ENCODE data around the gene NGLY1. TPM values are rescaled to one million over a fixed set of nuclear protein-coding genes. Genes with fewer than 3 reads are reported as not detected.
A peak's percentile ranks its signal among the peaks of the same experiment; 100 is the strongest.

Gene NGLY1
- total and polyA plus RNA-seq, 2 of the 8 experiments (the other 6 are each of a cell fraction or from before 2014, with no cell fraction given): 3.1 to 24.8 TPM

GRCh38 chr3:25831578-25831977 lies 48.3 kb upstream of the NGLY1 start:
- Histone ChIP-seq H3K79me2 (ENCODE audit: control insufficient read depth in 1 of 2, insufficient read depth in 2 of 2, low read length in 2 of 2) (no peaks in the 10 kb centered on the region), H2BK12ac (ENCODE audit: low read depth, low read length) (no peak overlapping the region), H2AK5ac (ENCODE audit: low read depth, low read length) (no peak overlapping the region), H2AFZ (ENCODE audit: low read length) (peak overlapping the region; percentile 96; the same call in 1 of the 2 replicates), H3K4me2 (ENCODE audit: insufficient read depth in 1 of 2, low read depth in 2 of 2, low read length in 2 of 2) (no peak overlapping the region), H3K27me3 (replicated peaks in 1 of 4; ENCODE audit: control insufficient read depth in 3 of 4, extremely low read depth in 1 of 4, insufficient read depth in 3 of 4, low read length in 3 of 4) (no peaks in the 10 kb centered on the region), H3K27ac (ENCODE audit: low read depth, low read length) (no peak overlapping the region), H3K4ac (replicated peaks; ENCODE audit: insufficient read length, low read depth, low read length) (no peak overlapping the region), H3K4me3 (ENCODE audit: extremely low read depth in 1 of 4, insufficient read depth in 2 of 4, low read depth in 3 of 4, low read length in 4 of 4) (no peak overlapping the region), H3K4me1 (replicated peaks in 1 of 4; ENCODE audit: control insufficient read depth in 3 of 4, insufficient read depth in 4 of 4, low read length in 3 of 4) (peaks cover 0 to 2% (median 0%) of the 10 kb centered on the region in 4 experiments; a peak in 1 of 7 replicates), H3K14ac (ENCODE audit: insufficient read length) (no peak overlapping the region), H3K79me1 (ENCODE audit: low read depth, low read length) (no peaks in the 10 kb centered on the region), H4K5ac (ENCODE audit: insufficient read length, low read depth, low read length) (no peak overlapping the region), H2BK15ac (ENCODE audit: low read length) (no peak overlapping the region), H4K8ac (ENCODE audit: extremely low read depth, insufficient read depth, low read length) (no peak overlapping the region), H2BK20ac (ENCODE audit: low read length) (no peak overlapping the region), H2BK120ac (replicated peaks; ENCODE audit: low read depth, low read length) (no peak overlapping the region), H3K9me3 (ENCODE audit: insufficient read depth in 2 of 2, low read depth in 1 of 2, low read length in 1 of 2) (no peaks in the 10 kb centered on the region), H3K36me3 (ENCODE audit: control insufficient read depth in 2 of 4, insufficient read depth in 4 of 4, low read length in 3 of 4) (no peaks in the 10 kb centered on the region), H3K9ac (replicated peaks in 1 of 4; ENCODE audit: extremely low read depth in 1 of 4, low read depth in 3 of 4, low read length in 3 of 4) (no peak overlapping the region), H4K91ac (replicated peaks; ENCODE audit: insufficient read length, low read length) (no peak overlapping the region), H2BK5ac (ENCODE audit: low read depth, low read length) (no peak overlapping the region), H4K20me1 (replicated peaks in 1 of 2; ENCODE audit: control insufficient read depth in 1 of 2, insufficient read depth in 2 of 2, low read length in 2 of 2) (no peaks in the 10 kb centered on the region), H3K18ac (ENCODE audit: extremely low read depth, low read length) (no peak overlapping the region), H3K56ac (replicated peaks; ENCODE audit: insufficient read length, low read depth, low read length) (no peak overlapping the region), H3K23me2 (ENCODE audit: low read depth, low read length) (no peaks in the 10 kb centered on the region), H3K23ac (ENCODE audit: insufficient read length) (no peak overlapping the region)
- DNase-seq (ENCODE audit: low read depth in 1 of 2, low spot score in 2 of 2): no peak
- CTCF ChIA-PET (ENCODE audit: partially characterized antibody): interaction anchor here (0.7 to 2.5 kb wide), 10 partner anchors 18 to 184 kb away, joined by 3 to 14 read pairs (median 4); no protein-coding TSS in a partner anchor
- POLR2A ChIA-PET (ENCODE audit: partially characterized antibody): interaction anchor here (1.4 kb wide), 1 partner anchor 13 kb away, joined by 3 read pairs; no protein-coding TSS in a partner anchor
- WGBS, 2 experiments (ENCODE audit: extremely low coverage in 1 of 2, insufficient coverage in 1 of 2, insufficient read length in 1 of 2, insufficient replicate concordance in 2 of 2, low coverage in 1 of 2, low lambda C conversion rate in 2 of 2, missing lambda C conversion rate in 1 of 2): 72% methylated on average over 3 of the region's 3 CpGs; no CpG with 5 or more reads in 1 of the 2 experiments
- FAIRE-seq: no peak
- no peak for TF ChIP-seq HDAC2 (IDR thresholded peaks at IDR 0.05; ENCODE audit: borderline replicate concordance in 1 of 2, low read depth in 2 of 2, low read length in 2 of 2)
- no peak for TF ChIP-seq CBX8 (IDR thresholded peaks at IDR 0.05; ENCODE audit: borderline replicate concordance, low read depth, low read length)
- no peak for TF ChIP-seq ZNF274 (IDR thresholded peaks at IDR 0.05; ENCODE audit: borderline replicate concordance, extremely low read depth, low read length)
- peak; percentile 42 to 43 for TF ChIP-seq RAD21 (IDR thresholded peaks at IDR 0.05 in 1 of 2, conservative IDR thresholded peaks at IDR 0.05 in 1 of 2; ENCODE audit: low read depth in 2 of 2, low read length in 2 of 2)
- peak in 2 of 3 experiments; percentile 16 to 26; a peak in 2 of 4 replicates for TF ChIP-seq CTCF (IDR thresholded peaks at IDR 0.05; ENCODE audit: control extremely low read depth in 1 of 3, insufficient read depth in 1 of 3, low read depth in 1 of 3, low read length in 3 of 3)
- no peak for TF ChIP-seq SP1 (IDR thresholded peaks at IDR 0.05; ENCODE audit: low read depth, low read length)
